ENCODE measurements around the gene USP17L27.
"Not testable (repeated sequence)": the region's sequence is repeated elsewhere in the genome, so short reads cannot be mapped to it uniquely, and the experiment has no call there.

Gene USP17L27

DNA sequence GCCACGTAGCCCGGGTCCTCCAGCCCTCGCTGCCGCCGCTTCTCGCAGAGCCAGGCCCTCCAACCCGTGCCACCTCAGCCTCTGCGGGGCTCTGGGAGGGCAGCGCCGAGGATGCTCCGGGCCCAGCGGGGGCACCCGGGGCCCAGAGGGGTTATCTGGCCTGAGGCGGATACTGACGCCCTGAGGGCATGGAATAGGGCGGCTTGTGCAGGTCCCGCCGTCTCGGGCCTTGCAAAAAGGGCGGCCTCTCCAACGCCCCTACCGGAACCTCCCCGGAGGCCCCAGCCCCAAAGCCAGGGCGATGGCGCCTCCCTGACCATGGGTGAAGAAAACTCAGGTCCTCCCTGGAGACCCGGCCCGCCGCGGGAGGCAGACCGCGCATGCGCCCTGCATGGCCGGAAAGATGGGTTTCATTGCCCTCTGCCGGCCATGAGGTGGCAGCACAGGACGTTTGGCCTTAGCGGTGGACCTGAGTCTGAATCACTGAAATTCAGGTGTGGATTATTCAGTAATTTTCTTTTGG lies 37.1 kb downstream of the USP17L27 start:
- H3K4me3 ChIP-seq (ENCODE audit: low read depth, low read length); H3K27me3 ChIP-seq (replicated peaks); H3K36me3 ChIP-seq (replicated peaks); in situ Hi-C loops (cut with HindIII; ENCODE audit: low pct_ligation_motif_present, low sequenced_read_pairs); H3K27ac ChIP-seq: not testable (repeated sequence)
- DNase-seq, result peak; percentile 19
- TF ChIP-seq, protein P1, sequence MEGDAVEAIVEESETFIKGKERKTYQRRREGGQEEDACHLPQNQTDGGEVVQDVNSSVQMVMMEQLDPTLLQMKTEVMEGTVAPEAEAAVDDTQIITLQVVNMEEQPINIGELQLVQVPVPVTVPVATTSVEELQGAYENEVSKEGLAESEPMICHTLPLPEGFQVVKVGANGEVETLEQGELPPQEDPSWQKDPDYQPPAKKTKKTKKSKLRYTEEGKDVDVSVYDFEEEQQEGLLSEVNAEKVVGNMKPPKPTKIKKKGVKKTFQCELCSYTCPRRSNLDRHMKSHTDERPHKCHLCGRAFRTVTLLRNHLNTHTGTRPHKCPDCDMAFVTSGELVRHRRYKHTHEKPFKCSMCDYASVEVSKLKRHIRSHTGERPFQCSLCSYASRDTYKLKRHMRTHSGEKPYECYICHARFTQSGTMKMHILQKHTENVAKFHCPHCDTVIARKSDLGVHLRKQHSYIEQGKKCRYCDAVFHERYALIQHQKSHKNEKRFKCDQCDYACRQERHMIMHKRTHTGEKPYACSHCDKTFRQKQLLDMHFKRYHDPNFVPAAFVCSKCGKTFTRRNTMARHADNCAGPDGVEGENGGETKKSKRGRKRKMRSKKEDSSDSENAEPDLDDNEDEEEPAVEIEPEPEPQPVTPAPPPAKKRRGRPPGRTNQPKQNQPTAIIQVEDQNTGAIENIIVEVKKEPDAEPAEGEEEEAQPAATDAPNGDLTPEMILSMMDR (IDR thresholded peaks at IDR 0.05; ENCODE audit: low read depth, low read length, missing control alignments), result peak; percentile 8

DNA sequence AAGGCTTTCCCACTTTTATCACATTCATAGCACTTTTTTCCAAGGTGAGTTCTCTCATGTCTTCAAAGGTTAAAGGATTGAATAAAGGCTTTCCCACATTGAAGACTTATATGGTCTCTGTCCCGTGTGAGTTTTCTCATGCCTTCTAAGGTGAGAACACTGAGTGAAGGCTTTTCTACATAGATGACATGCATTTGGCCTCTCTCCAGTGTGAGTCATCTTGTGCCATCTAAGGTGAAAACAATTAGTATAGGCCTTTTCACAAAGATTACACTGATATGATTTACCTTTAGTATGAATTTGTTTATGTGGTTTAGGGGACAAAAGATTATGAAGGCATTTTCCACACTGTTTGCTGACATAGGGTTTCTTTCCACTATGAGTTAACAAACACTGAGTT lies 40.2 kb downstream of the USP17L27 start:
- in situ Hi-C loops (cut with HindIII; ENCODE audit: low pct_ligation_motif_present, low sequenced_read_pairs), result no loop called here
- H3K4me3 ChIP-seq (ENCODE audit: low read depth, low read length), result no peak overlapping the region
- TF ChIP-seq, protein P1 (IDR thresholded peaks at IDR 0.05; ENCODE audit: low read depth, low read length, missing control alignments), result no peak
- H3K27ac ChIP-seq, result no peak overlapping the region
- DNase-seq, result no peak
- no peaks in the 10 kb centered on the region for H3K36me3 ChIP-seq (replicated peaks)
- H3K27me3 ChIP-seq (replicated peaks), result no peaks in the 10 kb centered on the region

DNA sequence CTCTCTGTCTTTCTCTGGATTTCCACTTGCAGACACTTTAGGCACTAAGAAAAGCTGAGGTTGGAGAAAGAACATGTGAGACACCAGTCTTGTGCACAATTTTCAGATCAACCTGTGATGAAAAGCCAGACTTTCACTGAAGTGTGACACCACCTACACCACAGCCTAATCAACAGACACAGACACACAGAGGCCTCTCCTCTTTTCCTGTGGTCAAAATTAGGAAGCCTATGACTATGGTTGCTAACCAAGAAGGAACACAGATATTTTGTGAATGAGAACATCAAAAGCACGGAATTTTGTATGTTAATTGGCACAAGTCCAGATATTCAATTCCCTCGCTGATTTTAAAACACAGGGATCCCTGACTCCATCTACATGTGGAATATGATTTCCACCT lies 45.1 kb downstream of the USP17L27 start:
- in situ Hi-C loops (cut with HindIII; ENCODE audit: low pct_ligation_motif_present, low sequenced_read_pairs); H3K27me3 ChIP-seq (replicated peaks); H3K27ac ChIP-seq; H3K4me3 ChIP-seq (ENCODE audit: low read depth, low read length); H3K36me3 ChIP-seq (replicated peaks); DNase-seq: not testable (repeated sequence)
